ENCODE data around the gene CDK19. TPM values are rescaled to one million over a fixed set of nuclear protein-coding genes. Genes with fewer than 3 reads are reported as not detected.

The CDK19 gene
- total RNA-seq, 6 donors from 2014 or later, result 5.2 to 20.4 (median 12.4) TPM

DNA sequence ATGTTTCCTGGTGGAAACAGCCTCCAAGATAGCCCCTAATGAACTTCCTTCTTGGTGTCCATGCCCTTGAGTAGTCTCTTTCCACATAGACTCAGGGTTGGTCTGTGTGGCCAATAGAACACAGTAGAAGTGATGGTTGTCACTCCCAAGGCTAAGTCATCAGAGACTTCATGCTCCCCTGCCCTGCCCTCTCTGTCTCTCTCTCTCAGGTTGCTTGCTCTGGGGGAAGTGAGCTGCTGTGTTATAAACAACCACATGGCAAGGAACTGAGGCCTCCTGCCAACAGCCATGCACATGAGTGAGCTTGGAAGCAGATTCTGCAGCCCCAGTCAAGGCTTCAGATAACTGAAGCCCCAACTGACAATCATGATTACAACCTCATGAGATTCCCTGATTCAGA is 253.6 kb downstream of the CDK19 start:
- no peaks in the 10 kb centered on the region for H3K36me3 ChIP-seq
- DNase-seq, result no peak
- ATAC-seq (ENCODE audit: low FRiP score in 2 of 2), result no peak
- no peak overlapping the region for H3K4me3 ChIP-seq
- H3K27me3 ChIP-seq, result no peaks in the 10 kb centered on the region
- no peak for TF ChIP-seq POLR2A (IDR thresholded peaks at IDR 0.05)
- no peak for TF ChIP-seq POLR2AphosphoS5 (IDR thresholded peaks at IDR 0.05)
- TF ChIP-seq CTCF (IDR thresholded peaks at IDR 0.05), result no peak
- TF ChIP-seq EP300 (IDR thresholded peaks at IDR 0.05), result no peak
- H3K27ac ChIP-seq, result no peak overlapping the region
- H3K4me1 ChIP-seq, result no peaks in the 10 kb centered on the region
- no peaks in the 10 kb centered on the region for H3K9me3 ChIP-seq

DNA sequence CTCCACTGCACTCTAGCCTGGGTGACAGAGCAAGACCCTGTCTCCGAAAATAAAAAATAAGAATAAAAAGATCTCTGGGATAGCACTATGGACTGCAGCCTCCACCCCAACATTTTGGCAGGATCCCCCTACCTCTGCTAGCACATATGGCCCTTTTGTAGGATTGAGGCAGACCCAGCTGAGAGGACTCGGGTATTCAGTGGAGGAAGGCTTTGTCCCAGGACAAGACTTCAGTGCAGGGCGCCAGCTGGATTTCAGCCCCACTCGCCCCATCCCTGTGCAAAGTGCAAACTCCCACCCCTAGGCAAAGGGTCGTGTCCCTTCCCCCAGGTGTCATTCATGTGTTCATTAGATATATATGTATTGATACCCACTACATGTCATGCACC is 254.3 kb downstream of the CDK19 start:
- no peak overlapping the region for H3K27ac ChIP-seq
- no peak overlapping the region for H3K4me3 ChIP-seq
- no peaks in the 10 kb centered on the region for H3K9me3 ChIP-seq
- no peaks in the 10 kb centered on the region for H3K27me3 ChIP-seq
- no peaks in the 10 kb centered on the region for H3K4me1 ChIP-seq
- WGBS, 2 donors, result 75 to 89% methylated on average over 5 of the region's 5 CpGs
- no peak for TF ChIP-seq POLR2AphosphoS5 (IDR thresholded peaks at IDR 0.05)
- TF ChIP-seq POLR2A (IDR thresholded peaks at IDR 0.05), result no peak
- TF ChIP-seq CTCF (IDR thresholded peaks at IDR 0.05), result no peak
- TF ChIP-seq EP300 (IDR thresholded peaks at IDR 0.05), result no peak
- ATAC-seq (ENCODE audit: low FRiP score in 2 of 2), result no peak
- no peak for DNase-seq
- H3K36me3 ChIP-seq, result no peaks in the 10 kb centered on the region

DNA sequence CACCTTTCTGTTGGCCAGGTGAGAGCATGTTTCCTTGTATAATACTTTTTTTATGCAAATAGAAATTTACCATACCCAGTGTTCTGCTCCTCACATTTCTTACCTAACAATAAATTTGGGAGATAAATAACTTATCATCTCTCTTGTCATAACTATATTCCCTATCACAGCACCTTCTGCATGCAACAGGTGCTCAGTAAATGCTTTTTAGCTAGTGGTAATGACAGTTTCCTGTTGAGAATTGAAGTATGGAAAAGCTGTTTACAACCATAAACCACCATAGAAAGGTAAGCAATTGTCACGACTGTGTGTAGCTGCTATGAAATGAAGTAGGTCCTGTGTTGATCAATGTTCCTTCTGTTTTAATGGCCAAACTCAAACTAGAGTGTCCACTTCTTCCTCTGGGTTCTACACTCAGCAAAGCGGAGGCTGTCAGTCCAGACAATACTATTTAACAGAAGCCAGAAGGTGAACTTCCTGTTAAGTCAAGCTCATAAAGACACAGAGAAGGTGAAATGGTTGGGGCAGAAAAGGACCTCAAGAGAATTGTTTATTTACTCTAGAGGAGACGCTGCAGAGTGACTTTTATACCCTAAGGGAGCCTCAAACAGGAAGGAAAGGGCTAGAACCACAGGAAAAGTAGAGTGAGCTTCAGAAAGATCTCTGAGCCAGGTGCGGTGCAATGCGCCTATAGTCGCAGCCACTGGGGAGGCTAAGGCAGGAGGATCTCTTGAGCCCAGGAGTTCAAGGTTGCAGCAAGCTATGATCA is 254.8 kb downstream of the CDK19 start:
- no peak for ATAC-seq (ENCODE audit: low FRiP score in 2 of 2)
- no peak overlapping the region for H3K4me3 ChIP-seq
- no peaks in the 10 kb centered on the region for H3K36me3 ChIP-seq
- 35 to 50% methylated on average over 6 of the region's 6 CpGs for WGBS, 2 donors
- TF ChIP-seq CTCF (IDR thresholded peaks at IDR 0.05) (no peak), POLR2A (IDR thresholded peaks at IDR 0.05) (no peak), POLR2AphosphoS5 (IDR thresholded peaks at IDR 0.05) (no peak), EP300 (IDR thresholded peaks at IDR 0.05) (no peak)
- no peak overlapping the region for H3K27ac ChIP-seq
- H3K9me3 ChIP-seq, result no peaks in the 10 kb centered on the region
- no peaks in the 10 kb centered on the region for H3K27me3 ChIP-seq
- H3K4me1 ChIP-seq, result no peaks in the 10 kb centered on the region
- DNase-seq, result no peak

Small RNA genes within 50 kb of the gene (small RNA-seq; reads per million reads assigned to genes)
- gene RNU6-1115P, result 0 reads per million in 4 donors
- 0 reads per million in 4 donors for gene RNU6-957P
- gene SNORA40C, result 0 reads per million in 4 donors

Other genes with a start within 250 kb of the CDK19 start
- 100 to 1,000 TPM in 2 of 6 donors, 10 to 100 TPM in 4; 57.2 to 132 (median 67.9) TPM for gene AMD1, start 59.3 kb upstream of the CDK19 start, total RNA-seq
- gene GTF3C6, start 143.2 kb upstream of the CDK19 start, total RNA-seq, result 10 to 100 TPM; 16.0 to 55.2 (median 41.8) TPM
- 10 to 100 TPM in 4 of 6 donors, 1 to 10 TPM in 2; 2.1 to 20.8 (median 15.9) TPM for gene RPF2, start 166.6 kb upstream of the CDK19 start, total RNA-seq

Data from upper lobe of left lung (tissue), 6 donors.